GM23338 (cell line): ENCODE measurements around the gene MTA3. TPM values are rescaled to one million over a fixed set of nuclear protein-coding genes. Genes with fewer than 3 reads are reported as not detected.

Source experiments
- ATAC-seq: fragments of 200-7000 bp; cut with Tn5 transposase; 3 replicates; pipeline ENCODE4 v1.9.1; 2020
- DNase-seq: peaks from one replicate; pipeline ENCODE4 v3.0.0-alpha.2; 2015; ENCODE audit warnings: low spot score
- H2AFZ ChIP-seq: fragments of 200-600 bp; sonication (generic); 2 replicates; pipeline ENCODE4 v1.8.0; 2016; ENCODE audit warnings: antibody characterized with exemption, mild to moderate bottlenecking, moderate library complexity
- H3F3A ChIP-seq: fragments of 200-600 bp; sonication (generic); replicated peaks from 2 replicates; pipeline ENCODE4 v1.8.0; 2017; ENCODE audit warnings: antibody characterized with exemption, mixed run types, low read depth
- H3K27ac ChIP-seq: fragments of 200-600 bp; sonication (generic); 2 replicates; pipeline ENCODE4 v1.6.1; 2016; ENCODE audit warnings: low read depth
- H3K27me3 ChIP-seq: fragments of 200-600 bp; sonication (generic); 2 replicates; pipeline ENCODE4 v1.8.0; 2016; ENCODE audit warnings: mild to moderate bottlenecking, mixed run types, moderate library complexity; ENCODE audit not compliant: insufficient read depth
- H3K36me3 ChIP-seq: fragments of 200-600 bp; sonication (generic); 2 replicates; pipeline ENCODE4 v1.8.0; 2016; ENCODE audit warnings: mild to moderate bottlenecking; ENCODE audit not compliant: insufficient read depth
- H3K4me1 ChIP-seq: fragments of 200-600 bp; sonication (generic); 2 replicates; pipeline ENCODE4 v1.8.0; 2016; ENCODE audit warnings: mild to moderate bottlenecking, moderate library complexity; ENCODE audit not compliant: insufficient read depth
- H3K4me2 ChIP-seq: fragments of 200-600 bp; sonication (generic); 2 replicates; pipeline ENCODE4 v1.7.1; 2017; ENCODE audit warnings: mixed run types
- H3K4me3 ChIP-seq: fragments of 200-600 bp; sonication (generic); 2 replicates; pipeline ENCODE4 v1.6.1; 2016; ENCODE audit warnings: mixed run types
- H3K79me2 ChIP-seq: fragments of 200-600 bp; sonication (generic); replicated peaks from 2 replicates; pipeline ENCODE4 v1.8.0; 2017; ENCODE audit warnings: mild to moderate bottlenecking; ENCODE audit not compliant: insufficient read depth
- H3K9me2 ChIP-seq: fragments of 200-600 bp; sonication (generic); 2 replicates; pipeline ENCODE4 v1.8.0; 2017; ENCODE audit not compliant: insufficient read depth
- H4K20me1 ChIP-seq: fragments of 200-600 bp; sonication (generic); replicated peaks from 2 replicates; pipeline ENCODE4 v1.8.0; 2017; ENCODE audit warnings: mild to moderate bottlenecking; ENCODE audit not compliant: insufficient read depth
- H3K27ac Mint-ChIP-seq: 2 replicates; pipeline ENCODE4 v1.8.0; 2020; ENCODE audit warnings: inconsistent platforms, mild to moderate bottlenecking, moderate library complexity, mixed read lengths
- H3K27me3 Mint-ChIP-seq: 3 replicates; pipeline ENCODE4 v1.8.0; 2022; ENCODE audit warnings: low read depth, mild to moderate bottlenecking, moderate library complexity, mixed read lengths, inconsistent platforms; ENCODE audit not compliant: insufficient read depth, poor library complexity
- H3K36me3 Mint-ChIP-seq: 3 replicates; pipeline ENCODE4 v1.8.0; 2021; ENCODE audit warnings: low read depth, mild to moderate bottlenecking, inconsistent platforms, moderate library complexity, mixed read lengths
- H3K4me1 Mint-ChIP-seq: 3 replicates; pipeline ENCODE4 v1.8.0; 2020; ENCODE audit warnings: mild to moderate bottlenecking, inconsistent platforms, mixed read lengths
- H3K4me3 Mint-ChIP-seq: 3 replicates; pipeline ENCODE4 v1.8.0; 2021; ENCODE audit warnings: moderate library complexity, mild to moderate bottlenecking, inconsistent platforms, mixed read lengths
- H3K9me3 Mint-ChIP-seq: 3 replicates; pipeline ENCODE4 v1.8.0; 2020; ENCODE audit warnings: moderate library complexity, mild to moderate bottlenecking, inconsistent platforms, mixed read lengths
- CREB1 ChIP-seq: fragments of 250-450 bp; sonication (Bioruptor Pico); IDR thresholded peaks from 2 replicates; pipeline ENCODE4 v1.5.0; 2020; ENCODE audit warnings: low read depth, mild to moderate bottlenecking, moderate library complexity
- ETS1 ChIP-seq: IDR thresholded peaks from 2 replicates; pipeline ENCODE4 v1.6.1; 2016; ENCODE audit warnings: antibody characterized with exemption
- EZH2 ChIP-seq: fragments of 200-600 bp; sonication (generic); IDR thresholded peaks from one replicate; pipeline ENCODE4 v1.8.0; 2017; ENCODE audit warnings: antibody characterized with exemption, mild to moderate bottlenecking, low read depth; ENCODE audit not compliant: unreplicated experiment
- JUNB ChIP-seq: IDR thresholded peaks from one replicate; pipeline ENCODE4 v1.6.1; 2016; ENCODE audit warnings: antibody characterized with exemption; ENCODE audit not compliant: unreplicated experiment
- NANOG ChIP-seq: IDR thresholded peaks from 2 replicates; pipeline ENCODE4 v1.6.1; 2016; ENCODE audit warnings: antibody characterized with exemption, borderline replicate concordance
- POLR2AphosphoS5 ChIP-seq: IDR thresholded peaks from 2 replicates; pipeline ENCODE4 v1.6.1; 2016; ENCODE audit warnings: antibody characterized with exemption, low read depth
- REST ChIP-seq: IDR thresholded peaks from one replicate; pipeline ENCODE4 v1.6.1; 2018; ENCODE audit warnings: antibody characterized with exemption; ENCODE audit not compliant: unreplicated experiment
- STAT1 ChIP-seq: IDR thresholded peaks from one replicate; pipeline ENCODE4 v1.6.1; 2016; ENCODE audit warnings: antibody characterized with exemption; ENCODE audit not compliant: unreplicated experiment
- ZNF331 ChIP-seq: fragments of 250-450 bp; sonication (Bioruptor Pico); IDR thresholded peaks from 2 replicates; pipeline ENCODE4 v1.5.0; 2020; ENCODE audit warnings: low read depth, mild to moderate bottlenecking, moderate library complexity
- ZNF462 ChIP-seq: fragments of 250-450 bp; sonication (Bioruptor Pico); IDR thresholded peaks from 2 replicates; pipeline ENCODE4 v1.5.0; 2020; ENCODE audit warnings: mild to moderate bottlenecking, moderate library complexity
- polyA plus RNA-seq: library from polyadenylated mRNA; unstranded; fragments of >200 nt; fragmentation: Nextera tagmentation; extraction: Ambion mirVana; gene quantifications from 2 replicates; pipeline ENCODE4 v1.2.1, GENCODE V29; 2016
- total RNA-seq: library from RNA; depleted of rRNA; stranded (reverse); fragments of >200 nt; shearing (Covaris generic); gene quantifications from 2 replicates; pipeline ENCODE4 v1.2.3, GENCODE V29; 2014

MTA3 gene
- total and polyA plus RNA-seq, 2 experiments from 2014 or later = 162 to 208 TPM

GRCh38 chr2:42777883-42778805 lies 209.7 kb downstream of the MTA3 start:
- H4K20me1 ChIP-seq = no peaks in the 10 kb centered on the region
- no peak overlapping the region for H3K27ac Mint-ChIP-seq
- no peaks in the 10 kb centered on the region for H3K79me2 ChIP-seq
- H3K4me3 Mint-ChIP-seq = no peak overlapping the region
- H3K9me3 Mint-ChIP-seq = peaks cover 69% of the 10 kb centered on the region
- H3K27me3 ChIP-seq = no peaks in the 10 kb centered on the region
- H3K4me1 ChIP-seq = peaks cover 16% of the 10 kb centered on the region
- TF ChIP-seq STAT1 = no peak
- no peak for TF ChIP-seq EZH2
- no peak for TF ChIP-seq ZNF331 (CRISPR knock-in tag)
- no peak for TF ChIP-seq REST
- TF ChIP-seq POLR2AphosphoS5 = no peak
- no peak for TF ChIP-seq CREB1
- no peak for TF ChIP-seq JUNB
- TF ChIP-seq NANOG = no peak
- no peak for TF ChIP-seq ETS1
- no peak for TF ChIP-seq ZNF462 (CRISPR knock-in tag)
- H3K9me2 ChIP-seq = no peaks in the 10 kb centered on the region
- H2AFZ ChIP-seq = no peak overlapping the region
- H3F3A ChIP-seq = 0 out of 2 replicates have a peak, but pooled peaks cover 4% of the 10 kb centered on the region
- peak; percentile 46 for DNase-seq
- H3K4me2 ChIP-seq = no peak overlapping the region
- H3K4me1 Mint-ChIP-seq = peaks cover 11% of the 10 kb centered on the region
- peaks cover 26% of the 10 kb centered on the region for H3K36me3 ChIP-seq
- no peak overlapping the region for H3K4me3 ChIP-seq
- peaks cover 64% of the 10 kb centered on the region for H3K36me3 Mint-ChIP-seq
- H3K27me3 Mint-ChIP-seq = peaks cover 4% of the 10 kb centered on the region
- H3K27ac ChIP-seq = no peak overlapping the region
- no peak for ATAC-seq
